HG03354 (cell line): ENCODE results near the gene TPSB2.
"Not testable (repeated sequence)": the region's sequence is repeated elsewhere in the genome, so short reads cannot be mapped to it uniquely, and the experiment has no call there.

Source experiments
- ATAC-seq: cut with Tn5 transposase; IDR thresholded peaks from one replicate; pipeline ENCODE4 v1.9.1; 2021; ENCODE audit warnings: mild to moderate bottlenecking; ENCODE audit not compliant: unreplicated experiment, poor library complexity, severe bottlenecking

Gene TPSB2

GRCh38 chr16:1209081-1209480 is 20.9 kb downstream of the TPSB2 start:
- ATAC-seq = no peak

- ATAC-seq = no peak
These were observed 21.6 kb downstream of the TPSB2 start for GRCh38 chr16:1208239-1208830.

- no peak for ATAC-seq
These were observed 23.2 kb downstream of the TPSB2 start for GRCh38 chr16:1206786-1207185.

GRCh38 chr16:1206326-1206725 is 23.7 kb downstream of the TPSB2 start:
- ATAC-seq = no peak

GRCh38 chr16:1204933-1205332 is 25.1 kb downstream of the TPSB2 start:
- no peak for ATAC-seq

- ATAC-seq = no peak
These were observed 27.7 kb downstream of the TPSB2 start for GRCh38 chr16:1202274-1202673.

GRCh38 chr16:1201444-1201843 is 28.5 kb downstream of the TPSB2 start:
- no peak for ATAC-seq

- ATAC-seq = no peak
These were observed 29.9 kb downstream of the TPSB2 start for GRCh38 chr16:1200014-1200627.

- no peak for ATAC-seq
These were observed 30.5 kb downstream of the TPSB2 start for GRCh38 chr16:1199347-1200013.

GRCh38 chr16:1198671-1199346 is 31.2 kb downstream of the TPSB2 start:
- not testable (repeated sequence) for ATAC-seq

- no peak for ATAC-seq
These were observed 31.8 kb downstream of the TPSB2 start for GRCh38 chr16:1198194-1198593.

- no peak for ATAC-seq
These were observed 32.6 kb downstream of the TPSB2 start for GRCh38 chr16:1197237-1197866.

GRCh38 chr16:1196494-1196893 is 33.5 kb downstream of the TPSB2 start:
- ATAC-seq = no peak

- no peak for ATAC-seq
These were observed 34.7 kb downstream of the TPSB2 start for GRCh38 chr16:1195393-1195666.

- no peak for ATAC-seq
These were observed 35.2 kb downstream of the TPSB2 start for GRCh38 chr16:1194665-1195392.

GRCh38 chr16:1193825-1194581 is 36.0 kb downstream of the TPSB2 start:
- no peak for ATAC-seq

- ATAC-seq = no peak
These were observed 36.7 kb downstream of the TPSB2 start for GRCh38 chr16:1193143-1193824.

GRCh38 chr16:1192384-1193073 is 37.5 kb downstream of the TPSB2 start:
- ATAC-seq = no peak
